HepG2 (cell line): ENCODE results near the gene PAFAH1B2. TPM values are rescaled to one million over a fixed set of nuclear protein-coding genes. Genes with fewer than 3 reads are reported as not detected.

ENCODE experiments used
- ATF1 ChIP-seq: IDR thresholded peaks from 2 replicates; pipeline ENCODE4 v1.6.1; 2016; ENCODE audit warnings: mild to moderate bottlenecking, control low read depth
- CBX5 ChIP-seq: sonication (generic); formaldehyde crosslinking; IDR thresholded peaks from 2 replicates; pipeline ENCODE4 v1.4.0; 2020; ENCODE audit warnings: missing genetic modification reagents, borderline replicate concordance
- CCAR2 ChIP-seq: fragments of 200-400 bp; formaldehyde crosslinking; optimal IDR thresholded peaks from 2 replicates; pipeline ENCODE3; 2018; ENCODE audit warnings: low read depth, mild to moderate bottlenecking, low read length, moderate library complexity
- EZH2 ChIP-seq: conservative IDR thresholded peaks from 2 replicates; pipeline ENCODE4 v1.6.1; 2012; ENCODE audit warnings: mild to moderate bottlenecking, low read depth, low read length, moderate library complexity
- HMG20A ChIP-seq: IDR thresholded peaks from 2 replicates; pipeline ENCODE4 v1.6.1; 2016; ENCODE audit warnings: borderline replicate concordance
- IKZF5 ChIP-seq: IDR thresholded peaks from 2 replicates; pipeline ENCODE4 v1.6.1; 2018; ENCODE audit warnings: missing genetic modification reagents, mild to moderate bottlenecking, missing compliant biosample characterization
- MAFG ChIP-seq: sonication (generic); formaldehyde crosslinking; IDR thresholded peaks from 2 replicates; pipeline ENCODE4 v1.5.1; 2020; ENCODE audit warnings: mild to moderate bottlenecking, missing genetic modification reagents
- MEIS1 ChIP-seq: sonication (generic); formaldehyde crosslinking; IDR thresholded peaks from 2 replicates; pipeline ENCODE4 v1.9.0; 2021; ENCODE audit warnings: mild to moderate bottlenecking, missing genetic modification reagents, moderate library complexity, borderline replicate concordance
- PPARG ChIP-seq: conservative IDR thresholded peaks from 2 replicates; pipeline ENCODE4 v1.6.1; 2016; ENCODE audit warnings: missing biosample characterization, missing genetic modification reagents
- RXRB ChIP-seq: IDR thresholded peaks from 2 replicates; pipeline ENCODE4 v1.6.1; 2016; ENCODE audit warnings: borderline replicate concordance, missing genetic modification reagents, missing compliant biosample characterization
- SOX5 ChIP-seq: IDR thresholded peaks from 2 replicates; pipeline ENCODE4 v1.6.1; 2016; ENCODE audit warnings: borderline replicate concordance
- STAG1 ChIP-seq: sonication (generic); formaldehyde crosslinking; IDR thresholded peaks from 2 replicates; pipeline ENCODE4 v1.4.0; 2020; ENCODE audit warnings: missing genetic modification reagents
- ZNF660 ChIP-seq: sonication (generic); formaldehyde crosslinking; IDR thresholded peaks from 2 replicates; pipeline ENCODE4 v1.5.1; 2020; ENCODE audit warnings: mild to moderate bottlenecking, low read depth, missing genetic modification reagents, borderline replicate concordance
- polyA plus RNA-seq, 8 experiments: library from polyadenylated mRNA; depleted of rRNA in 3 of 8; stranded (reverse) in 7 of 8; unstranded in 1 of 8; fragments of >200 nt; fragmentation: Illumina TruSeq in 4 of 8; extraction: Trizol in 4 of 8; gene quantifications; 2 replicates each; pipeline versions ENCODE4 v1.2.1 to v1.2.3, GENCODE V29; 2011 to 2016; ENCODE audit warnings: low read depth in 4 of 8, missing spikeins in 1 of 8, mixed read lengths in 1 of 8; ENCODE audit not compliant: insufficient read depth in 1 of 8
- total RNA-seq, 5 experiments: library from RNA; depleted of rRNA; stranded (reverse); fragments of >200 nt; fragmentation: Illumina TruSeq; extraction: Trizol; gene quantifications; 2 replicates each; pipeline ENCODE4 v1.2.3, GENCODE V29; 2016; ENCODE audit warnings: low read depth in 1 of 5
- TF ChIP-seq, protein P1 (sequence below): sonication (generic); formaldehyde crosslinking; IDR thresholded peaks from 2 replicates; pipeline ENCODE4 v1.8.0; 2023; ENCODE audit warnings: mild to moderate bottlenecking, missing genetic modification reagents
- TF ChIP-seq, protein P2 (sequence below): sonication (generic); formaldehyde crosslinking; IDR thresholded peaks from 2 replicates; pipeline ENCODE4 v1.4.0; 2020; ENCODE audit warnings: mild to moderate bottlenecking, missing genetic modification reagents
- TF ChIP-seq, protein P3 (sequence below): sonication (generic); formaldehyde crosslinking; IDR thresholded peaks from one replicate; pipeline ENCODE4 v1.5.1; 2020; ENCODE audit warnings: mild to moderate bottlenecking, missing genetic modification reagents; ENCODE audit errors: not compliant biosample characterization

Gene PAFAH1B2
- total and polyA plus RNA-seq, 2 of the 13 experiments (the other 11 are each of a cell fraction or from before 2014, with no cell fraction given): 28.8 to 104 TPM

DNA sequence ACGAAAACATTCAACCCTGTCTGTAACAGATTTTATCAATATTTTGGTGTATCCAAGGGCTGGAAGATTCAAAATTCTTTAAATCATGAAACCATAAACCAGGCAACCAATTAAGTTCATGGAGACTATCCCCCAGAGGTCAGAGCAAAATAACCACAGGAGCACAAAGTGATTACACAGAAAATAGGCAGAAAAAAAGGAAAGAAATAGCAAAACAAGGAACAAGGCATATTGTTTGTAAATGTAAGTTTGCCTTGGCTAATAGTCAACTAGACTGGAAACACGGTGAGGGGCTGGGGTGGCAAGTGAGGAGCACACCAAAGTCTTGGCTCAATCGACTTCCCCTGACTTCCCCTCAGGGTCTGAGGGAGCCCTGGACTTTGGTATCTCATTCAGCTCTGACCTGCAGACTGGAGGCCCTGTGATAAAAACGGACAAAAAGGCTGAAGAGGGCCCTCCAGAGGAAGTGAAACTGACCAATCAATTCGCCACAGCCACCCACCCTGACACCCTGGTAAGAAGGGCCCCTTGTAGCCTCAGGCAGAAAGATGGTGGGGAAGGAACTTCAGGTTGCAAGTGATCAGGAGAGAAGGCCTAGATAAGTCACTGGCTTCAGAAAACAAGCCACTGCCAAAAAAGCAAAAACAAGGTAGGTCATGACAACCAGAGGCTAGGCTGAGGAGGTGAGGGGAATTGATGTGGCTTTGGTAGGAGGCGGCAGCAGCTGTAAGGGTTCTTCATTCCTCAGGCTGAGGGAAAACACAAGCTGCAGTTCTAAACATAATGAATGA lies 47.7 kb upstream of the PAFAH1B2 start (continued):
- TF ChIP-seq ATF1 (0 out of 2 replicates have a peak, but pooled peaks have one; percentile 39), ZNF660 (CRISPR knock-in tag) (no peak), RXRB (CRISPR knock-in tag) (peak; percentile 69), EZH2 (no peak), SOX5 (CRISPR knock-in tag) (peak; percentile 55), MEIS1 (peak; percentile 63; the same call in 1 of the 2 replicates), PPARG (no peak), CBX5 (CRISPR knock-in tag) (peak; percentile 35; the same call in 1 of the 2 replicates), IKZF5 (CRISPR knock-in tag) (no peak; the same call in 1 of the 2 replicates), CCAR2 (no peak), HMG20A (CRISPR knock-in tag) (peak; percentile 18), MAFG (no peak), STAG1 (peak; percentile 79)
- TF ChIP-seq, protein P1, sequence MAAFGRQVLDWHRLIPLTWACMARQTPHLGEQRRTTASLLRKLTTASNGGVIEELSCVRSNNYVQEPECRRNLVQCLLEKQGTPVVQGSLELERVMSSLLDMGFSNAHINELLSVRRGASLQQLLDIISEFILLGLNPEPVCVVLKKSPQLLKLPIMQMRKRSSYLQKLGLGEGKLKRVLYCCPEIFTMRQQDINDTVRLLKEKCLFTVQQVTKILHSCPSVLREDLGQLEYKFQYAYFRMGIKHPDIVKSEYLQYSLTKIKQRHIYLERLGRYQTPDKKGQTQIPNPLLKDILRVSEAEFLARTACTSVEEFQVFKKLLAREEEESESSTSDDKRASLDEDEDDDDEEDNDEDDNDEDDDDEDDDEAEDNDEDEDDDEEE (CRISPR knock-in tag): no peak
- TF ChIP-seq, protein P2, sequence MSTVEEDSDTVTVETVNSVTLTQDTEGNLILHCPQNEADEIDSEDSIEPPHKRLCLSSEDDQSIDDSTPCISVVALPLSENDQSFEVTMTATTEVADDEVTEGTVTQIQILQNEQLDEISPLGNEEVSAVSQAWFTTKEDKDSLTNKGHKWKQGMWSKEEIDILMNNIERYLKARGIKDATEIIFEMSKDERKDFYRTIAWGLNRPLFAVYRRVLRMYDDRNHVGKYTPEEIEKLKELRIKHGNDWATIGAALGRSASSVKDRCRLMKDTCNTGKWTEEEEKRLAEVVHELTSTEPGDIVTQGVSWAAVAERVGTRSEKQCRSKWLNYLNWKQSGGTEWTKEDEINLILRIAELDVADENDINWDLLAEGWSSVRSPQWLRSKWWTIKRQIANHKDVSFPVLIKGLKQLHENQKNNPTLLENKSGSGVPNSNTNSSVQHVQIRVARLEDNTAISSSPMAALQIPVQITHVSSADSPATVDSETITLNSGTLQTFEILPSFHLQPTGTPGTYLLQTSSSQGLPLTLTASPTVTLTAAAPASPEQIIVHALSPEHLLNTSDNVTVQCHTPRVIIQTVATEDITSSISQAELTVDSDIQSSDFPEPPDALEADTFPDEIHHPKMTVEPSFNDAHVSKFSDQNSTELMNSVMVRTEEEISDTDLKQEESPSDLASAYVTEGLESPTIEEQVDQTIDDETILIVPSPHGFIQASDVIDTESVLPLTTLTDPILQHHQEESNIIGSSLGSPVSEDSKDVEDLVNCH (CRISPR knock-in tag): no peak
- TF ChIP-seq, protein P3, sequence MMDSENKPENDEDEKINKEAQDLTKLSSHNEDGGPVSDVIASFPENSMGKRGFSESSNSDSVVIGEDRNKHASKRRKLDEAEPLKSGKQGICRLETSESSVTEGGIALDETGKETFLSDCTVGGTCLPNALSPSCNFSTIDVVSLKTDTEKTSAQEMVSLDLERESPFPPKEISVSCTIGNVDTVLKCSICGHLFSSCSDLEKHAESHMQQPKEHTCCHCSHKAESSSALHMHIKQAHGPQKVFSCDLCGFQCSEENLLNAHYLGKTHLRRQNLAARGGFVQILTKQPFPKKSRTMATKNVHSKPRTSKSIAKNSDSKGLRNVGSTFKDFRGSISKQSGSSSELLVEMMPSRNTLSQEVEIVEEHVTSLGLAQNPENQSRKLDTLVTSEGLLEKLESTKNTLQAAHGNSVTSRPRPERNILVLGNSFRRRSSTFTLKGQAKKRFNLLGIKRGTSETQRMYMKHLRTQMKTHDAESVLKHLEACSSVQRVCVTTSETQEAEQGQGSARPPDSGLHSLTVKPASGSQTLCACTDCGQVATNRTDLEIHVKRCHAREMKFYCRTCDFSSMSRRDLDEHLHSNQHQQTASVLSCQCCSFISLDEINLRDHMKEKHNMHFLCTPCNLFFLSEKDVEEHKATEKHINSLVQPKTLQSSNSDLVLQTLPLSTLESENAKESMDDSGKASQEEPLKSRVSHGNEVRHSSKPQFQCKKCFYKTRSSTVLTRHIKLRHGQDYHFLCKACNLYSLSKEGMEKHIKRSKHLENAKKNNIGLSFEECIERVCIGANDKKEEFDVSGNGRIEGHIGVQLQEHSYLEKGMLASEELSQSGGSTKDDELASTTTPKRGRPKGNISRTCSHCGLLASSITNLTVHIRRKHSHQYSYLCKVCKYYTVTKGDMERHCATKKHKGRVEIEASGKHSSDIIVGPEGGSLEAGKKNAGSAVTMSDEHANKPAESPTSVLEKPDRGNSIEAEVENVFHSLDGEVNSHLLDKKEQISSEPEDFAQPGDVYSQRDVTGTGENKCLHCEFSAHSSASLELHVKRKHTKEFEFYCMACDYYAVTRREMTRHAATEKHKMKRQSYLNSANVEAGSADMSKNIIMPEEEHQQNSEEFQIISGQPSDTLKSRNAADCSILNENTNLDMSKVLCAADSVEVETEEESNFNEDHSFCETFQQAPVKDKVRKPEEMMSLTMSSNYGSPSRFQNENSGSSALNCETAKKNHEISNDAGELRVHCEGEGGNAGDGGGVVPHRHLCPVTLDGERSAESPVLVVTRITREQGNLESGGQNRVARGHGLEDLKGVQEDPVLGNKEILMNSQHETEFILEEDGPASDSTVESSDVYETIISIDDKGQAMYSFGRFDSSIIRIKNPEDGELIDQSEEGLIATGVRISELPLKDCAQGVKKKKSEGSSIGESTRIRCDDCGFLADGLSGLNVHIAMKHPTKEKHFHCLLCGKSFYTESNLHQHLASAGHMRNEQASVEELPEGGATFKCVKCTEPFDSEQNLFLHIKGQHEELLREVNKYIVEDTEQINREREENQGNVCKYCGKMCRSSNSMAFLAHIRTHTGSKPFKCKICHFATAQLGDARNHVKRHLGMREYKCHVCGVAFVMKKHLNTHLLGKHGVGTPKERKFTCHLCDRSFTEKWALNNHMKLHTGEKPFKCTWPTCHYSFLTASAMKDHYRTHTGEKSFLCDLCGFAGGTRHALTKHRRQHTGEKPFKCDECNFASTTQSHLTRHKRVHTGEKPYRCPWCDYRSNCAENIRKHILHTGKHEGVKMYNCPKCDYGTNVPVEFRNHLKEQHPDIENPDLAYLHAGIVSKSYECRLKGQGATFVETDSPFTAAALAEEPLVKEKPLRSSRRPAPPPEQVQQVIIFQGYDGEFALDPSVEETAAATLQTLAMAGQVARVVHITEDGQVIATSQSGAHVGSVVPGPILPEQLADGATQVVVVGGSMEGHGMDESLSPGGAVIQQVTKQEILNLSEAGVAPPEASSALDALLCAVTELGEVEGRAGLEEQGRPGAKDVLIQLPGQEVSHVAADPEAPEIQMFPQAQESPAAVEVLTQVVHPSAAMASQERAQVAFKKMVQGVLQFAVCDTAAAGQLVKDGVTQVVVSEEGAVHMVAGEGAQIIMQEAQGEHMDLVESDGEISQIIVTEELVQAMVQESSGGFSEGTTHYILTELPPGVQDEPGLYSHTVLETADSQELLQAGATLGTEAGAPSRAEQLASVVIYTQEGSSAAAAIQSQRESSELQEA (CRISPR knock-in tag): no peak
